ENCODE measurements around the gene LMTK3.

- no peak for TF ChIP-seq REST (IDR thresholded peaks at IDR 0.05; ENCODE audit: insufficient replicate concordance, low read depth)
- no peak for TF ChIP-seq POLR2AphosphoS5 (IDR thresholded peaks at IDR 0.05; ENCODE audit: low read depth)
- TF ChIP-seq, protein P1, sequence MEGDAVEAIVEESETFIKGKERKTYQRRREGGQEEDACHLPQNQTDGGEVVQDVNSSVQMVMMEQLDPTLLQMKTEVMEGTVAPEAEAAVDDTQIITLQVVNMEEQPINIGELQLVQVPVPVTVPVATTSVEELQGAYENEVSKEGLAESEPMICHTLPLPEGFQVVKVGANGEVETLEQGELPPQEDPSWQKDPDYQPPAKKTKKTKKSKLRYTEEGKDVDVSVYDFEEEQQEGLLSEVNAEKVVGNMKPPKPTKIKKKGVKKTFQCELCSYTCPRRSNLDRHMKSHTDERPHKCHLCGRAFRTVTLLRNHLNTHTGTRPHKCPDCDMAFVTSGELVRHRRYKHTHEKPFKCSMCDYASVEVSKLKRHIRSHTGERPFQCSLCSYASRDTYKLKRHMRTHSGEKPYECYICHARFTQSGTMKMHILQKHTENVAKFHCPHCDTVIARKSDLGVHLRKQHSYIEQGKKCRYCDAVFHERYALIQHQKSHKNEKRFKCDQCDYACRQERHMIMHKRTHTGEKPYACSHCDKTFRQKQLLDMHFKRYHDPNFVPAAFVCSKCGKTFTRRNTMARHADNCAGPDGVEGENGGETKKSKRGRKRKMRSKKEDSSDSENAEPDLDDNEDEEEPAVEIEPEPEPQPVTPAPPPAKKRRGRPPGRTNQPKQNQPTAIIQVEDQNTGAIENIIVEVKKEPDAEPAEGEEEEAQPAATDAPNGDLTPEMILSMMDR (IDR thresholded peaks at IDR 0.05; ENCODE audit: insufficient read depth, low read length): no peak
- no peak for TF ChIP-seq SPI1 (IDR thresholded peaks at IDR 0.05; ENCODE audit: borderline replicate concordance, low read depth)
Observed at GRCh38 chr19:48560095-48560530, 48.5 kb upstream of the LMTK3 start.
